Ishikawa (cell line): ENCODE results near the gene HTRA2.

ENCODE experiments used
- CEBPB ChIP-seq: IDR thresholded peaks from 2 replicates; pipeline ENCODE4 v1.6.1; 2012
- CREB1 ChIP-seq: IDR thresholded peaks from 2 replicates; pipeline ENCODE4 v1.6.1; 2012; ENCODE audit warnings: low read depth
- EGR1 ChIP-seq: IDR thresholded peaks from 2 replicates; pipeline ENCODE4 v1.6.1; 2012
- EP300 ChIP-seq: IDR thresholded peaks from 2 replicates; pipeline ENCODE4 v1.6.1; 2012; ENCODE audit warnings: borderline replicate concordance
- FOXM1 ChIP-seq: IDR thresholded peaks from 2 replicates; pipeline ENCODE4 v1.6.1; 2012; ENCODE audit warnings: low read depth, borderline replicate concordance
- NFIC ChIP-seq: IDR thresholded peaks from 2 replicates; pipeline ENCODE4 v1.6.1; 2012
- RAD21 ChIP-seq: IDR thresholded peaks from 2 replicates; pipeline ENCODE4 v1.6.1; 2012; ENCODE audit warnings: low read depth
- TAF1 ChIP-seq: IDR thresholded peaks from 2 replicates; pipeline ENCODE4 v1.6.1; 2012; ENCODE audit warnings: low read depth, mild to moderate bottlenecking
- TCF12 ChIP-seq: IDR thresholded peaks from 2 replicates; pipeline ENCODE4 v1.6.1; 2012; ENCODE audit warnings: low read depth
- TEAD4 ChIP-seq: IDR thresholded peaks from 2 replicates; pipeline ENCODE4 v1.6.1; 2012
- YY1 ChIP-seq: IDR thresholded peaks from 2 replicates; pipeline ENCODE4 v1.6.1; 2012; ENCODE audit warnings: low read depth
- ZBTB7A ChIP-seq: IDR thresholded peaks from 2 replicates; pipeline ENCODE4 v1.6.1; 2012; ENCODE audit warnings: low read depth
- TF ChIP-seq, protein P1 (sequence below): IDR thresholded peaks from 2 replicates; pipeline ENCODE4 v1.6.1; 2012
- TF ChIP-seq, protein P2 (sequence below): IDR thresholded peaks from 2 replicates; pipeline ENCODE4 v1.6.1; 2012
- TF ChIP-seq, protein P3 (sequence below): IDR thresholded peaks from 2 replicates; pipeline ENCODE4 v1.6.1; 2012; ENCODE audit warnings: low read depth, mild to moderate bottlenecking

Gene HTRA2

DNA sequence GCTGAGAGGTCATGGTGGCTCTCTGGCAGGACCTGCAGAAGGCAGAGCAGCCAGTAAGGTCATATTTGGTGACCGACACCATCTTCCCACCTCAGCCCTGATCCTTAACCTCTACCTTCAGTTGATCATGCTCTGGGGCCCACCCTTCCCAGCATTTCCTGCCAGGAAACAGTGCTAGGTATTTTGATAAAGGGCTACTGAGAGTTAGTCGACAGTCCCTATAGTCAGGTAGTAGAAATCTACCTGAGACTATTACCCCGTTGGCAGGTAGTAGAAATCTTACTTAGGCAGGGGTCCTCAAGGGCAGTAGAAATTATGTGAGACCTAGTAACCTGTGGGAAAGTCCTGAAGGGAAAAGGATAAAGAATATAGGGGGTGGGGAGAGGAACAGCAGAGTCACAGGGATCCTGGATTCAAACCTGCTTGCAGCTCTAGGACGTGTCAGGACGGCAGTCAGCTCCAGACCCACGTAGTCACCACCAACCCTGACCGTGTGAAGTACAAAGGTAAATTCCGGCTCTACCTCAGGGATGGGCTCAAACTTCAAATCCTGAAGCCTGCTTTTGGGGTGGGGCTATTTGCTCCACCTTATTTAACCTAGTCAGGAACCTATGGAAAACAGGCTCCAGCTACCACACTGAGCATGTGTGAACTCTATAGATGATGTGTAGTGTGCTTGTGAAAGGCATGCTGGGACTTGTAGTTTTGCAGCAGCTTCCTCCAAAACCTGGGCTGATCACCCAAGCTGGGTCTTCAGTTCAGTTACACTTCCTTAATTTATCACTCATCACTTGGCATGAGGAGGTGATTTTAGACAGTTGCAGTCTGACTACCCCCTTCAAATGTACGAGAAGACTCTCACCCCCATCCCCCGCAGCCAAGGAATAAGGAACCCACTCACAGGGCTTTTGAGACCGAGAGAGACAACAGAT lies 3.8 kb upstream of the HTRA2 start, which contains the start of gene DQX1:
TSS of gene DQX1 (minus strand) at position 515 of the 932 bp plus-strand sequence. CDS start at position 13, 502 bp downstream.
- TF ChIP-seq, protein P1, sequence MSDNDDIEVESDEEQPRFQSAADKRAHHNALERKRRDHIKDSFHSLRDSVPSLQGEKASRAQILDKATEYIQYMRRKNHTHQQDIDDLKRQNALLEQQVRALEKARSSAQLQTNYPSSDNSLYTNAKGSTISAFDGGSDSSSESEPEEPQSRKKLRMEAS = no peak
- TF ChIP-seq, protein P2, sequence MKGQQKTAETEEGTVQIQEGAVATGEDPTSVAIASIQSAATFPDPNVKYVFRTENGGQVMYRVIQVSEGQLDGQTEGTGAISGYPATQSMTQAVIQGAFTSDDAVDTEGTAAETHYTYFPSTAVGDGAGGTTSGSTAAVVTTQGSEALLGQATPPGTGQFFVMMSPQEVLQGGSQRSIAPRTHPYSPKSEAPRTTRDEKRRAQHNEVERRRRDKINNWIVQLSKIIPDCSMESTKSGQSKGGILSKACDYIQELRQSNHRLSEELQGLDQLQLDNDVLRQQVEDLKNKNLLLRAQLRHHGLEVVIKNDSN = 0 out of 2 replicates have a peak, but pooled peaks have one; percentile 5
- TF ChIP-seq, protein P3, sequence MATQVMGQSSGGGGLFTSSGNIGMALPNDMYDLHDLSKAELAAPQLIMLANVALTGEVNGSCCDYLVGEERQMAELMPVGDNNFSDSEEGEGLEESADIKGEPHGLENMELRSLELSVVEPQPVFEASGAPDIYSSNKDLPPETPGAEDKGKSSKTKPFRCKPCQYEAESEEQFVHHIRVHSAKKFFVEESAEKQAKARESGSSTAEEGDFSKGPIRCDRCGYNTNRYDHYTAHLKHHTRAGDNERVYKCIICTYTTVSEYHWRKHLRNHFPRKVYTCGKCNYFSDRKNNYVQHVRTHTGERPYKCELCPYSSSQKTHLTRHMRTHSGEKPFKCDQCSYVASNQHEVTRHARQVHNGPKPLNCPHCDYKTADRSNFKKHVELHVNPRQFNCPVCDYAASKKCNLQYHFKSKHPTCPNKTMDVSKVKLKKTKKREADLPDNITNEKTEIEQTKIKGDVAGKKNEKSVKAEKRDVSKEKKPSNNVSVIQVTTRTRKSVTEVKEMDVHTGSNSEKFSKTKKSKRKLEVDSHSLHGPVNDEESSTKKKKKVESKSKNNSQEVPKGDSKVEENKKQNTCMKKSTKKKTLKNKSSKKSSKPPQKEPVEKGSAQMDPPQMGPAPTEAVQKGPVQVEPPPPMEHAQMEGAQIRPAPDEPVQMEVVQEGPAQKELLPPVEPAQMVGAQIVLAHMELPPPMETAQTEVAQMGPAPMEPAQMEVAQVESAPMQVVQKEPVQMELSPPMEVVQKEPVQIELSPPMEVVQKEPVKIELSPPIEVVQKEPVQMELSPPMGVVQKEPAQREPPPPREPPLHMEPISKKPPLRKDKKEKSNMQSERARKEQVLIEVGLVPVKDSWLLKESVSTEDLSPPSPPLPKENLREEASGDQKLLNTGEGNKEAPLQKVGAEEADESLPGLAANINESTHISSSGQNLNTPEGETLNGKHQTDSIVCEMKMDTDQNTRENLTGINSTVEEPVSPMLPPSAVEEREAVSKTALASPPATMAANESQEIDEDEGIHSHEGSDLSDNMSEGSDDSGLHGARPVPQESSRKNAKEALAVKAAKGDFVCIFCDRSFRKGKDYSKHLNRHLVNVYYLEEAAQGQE = no peak
- TF ChIP-seq TAF1 = no peak
- no peak for TF ChIP-seq RAD21
- no peak for TF ChIP-seq CEBPB
- no peak for TF ChIP-seq NFIC
- no peak for TF ChIP-seq TEAD4

DNA sequence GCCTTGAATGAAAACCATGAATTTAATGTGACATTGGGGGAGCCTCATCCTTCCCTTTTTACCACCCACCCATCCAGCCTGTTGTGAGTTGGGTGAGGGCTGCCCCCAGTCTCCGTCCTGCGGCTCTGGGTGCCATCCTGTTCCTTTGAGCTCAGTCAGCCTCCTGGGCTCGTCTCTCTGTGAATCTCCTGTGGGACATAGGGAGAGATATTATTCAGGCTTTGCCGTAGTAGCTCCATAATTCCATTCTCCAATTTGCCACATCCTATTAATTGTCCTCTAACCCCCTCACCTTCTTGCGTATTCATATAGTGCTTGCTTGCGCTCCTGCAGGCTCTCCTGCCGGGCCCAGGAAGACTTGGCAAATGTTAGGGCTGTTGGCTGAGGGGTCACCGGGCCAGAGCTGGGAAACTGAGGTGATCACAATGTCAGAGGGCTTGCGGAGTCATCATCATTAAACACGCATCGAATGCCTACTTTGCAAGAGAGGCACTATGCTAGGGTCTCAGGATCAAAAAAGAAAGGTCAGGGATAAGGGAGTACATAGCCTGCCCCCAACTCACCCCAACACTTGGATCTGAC lies 3.0 kb upstream of the HTRA2 start:
- TF ChIP-seq EP300 = no peak
- no peak for TF ChIP-seq TCF12
- TF ChIP-seq EGR1 = no peak
- TF ChIP-seq FOXM1 = no peak
- TF ChIP-seq, protein P3 = no peak
- no peak for TF ChIP-seq CEBPB
- TF ChIP-seq, protein P1 = no peak
- no peak for TF ChIP-seq NFIC
- no peak for TF ChIP-seq RAD21
- TF ChIP-seq TAF1 = no peak
- TF ChIP-seq, protein P2 = no peak
- no peak for TF ChIP-seq TEAD4
- no peak for TF ChIP-seq ZBTB7A
- TF ChIP-seq CREB1 = no peak
- TF ChIP-seq YY1 = no peak

DNA sequence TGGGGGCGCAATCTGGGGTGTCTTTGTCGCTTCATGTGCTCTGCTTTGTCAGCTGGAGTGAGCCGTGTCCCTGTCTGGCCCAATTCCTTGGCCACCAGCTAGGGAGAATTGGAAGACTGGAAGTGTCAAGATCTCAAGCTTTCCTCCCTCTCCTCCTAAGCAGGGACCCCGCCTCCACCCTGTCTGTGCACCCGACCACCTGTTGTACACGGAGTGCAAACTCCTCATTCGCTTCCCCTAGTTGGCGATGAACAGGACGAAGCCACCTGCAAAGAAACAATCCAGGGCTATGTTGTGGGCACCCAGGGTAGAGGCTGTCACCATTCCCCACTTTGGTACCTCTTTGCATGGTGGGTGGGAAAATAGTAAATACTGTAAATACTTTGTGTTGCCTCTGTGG lies 2.0 kb upstream of the HTRA2 start:
- no peak for TF ChIP-seq FOXM1
- no peak for TF ChIP-seq TEAD4

DNA sequence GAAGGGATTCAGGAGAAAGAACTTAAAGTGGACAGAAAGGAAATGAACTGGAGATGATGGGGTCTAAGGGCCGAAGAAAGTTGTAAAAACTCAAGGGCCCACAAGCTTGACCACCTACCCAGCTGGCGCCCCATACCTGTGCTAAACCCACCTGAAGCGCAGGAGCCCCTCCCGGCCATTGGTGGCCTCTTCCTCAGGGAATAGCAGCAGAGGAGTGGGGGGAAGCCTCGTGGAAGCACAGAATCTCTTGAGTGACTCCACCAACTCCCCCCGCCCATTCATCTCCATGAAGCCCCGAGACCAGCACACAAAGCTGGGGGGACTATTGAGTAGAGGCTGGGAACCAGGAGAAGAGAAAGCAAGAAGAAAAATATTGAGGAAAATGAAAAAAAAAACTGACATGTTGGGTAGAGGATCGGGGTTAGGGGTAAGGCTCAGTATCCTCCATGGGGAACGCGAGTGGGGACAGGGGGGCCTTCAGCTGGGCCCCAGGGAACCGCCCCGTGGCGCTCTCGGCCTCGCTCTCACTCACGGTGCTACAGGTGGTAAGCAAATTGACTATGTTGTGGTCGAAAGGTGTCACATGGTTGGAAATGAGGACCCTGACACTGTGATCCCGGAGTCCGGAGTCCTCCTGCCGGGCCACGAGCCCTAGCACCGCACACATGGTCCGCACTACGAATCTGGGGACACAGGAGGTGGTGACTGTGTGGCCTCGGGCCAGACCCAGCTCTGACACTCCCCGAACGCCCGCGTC lies 955 bp upstream of the HTRA2 start:
- TF ChIP-seq NFIC (no peak), YY1 (no peak), CREB1 (no peak), RAD21 (no peak), EGR1 (no peak), CEBPB (no peak)
- TF ChIP-seq, protein P3 = no peak
